ENCODE measurements around the gene RSRP1.
"Not testable (repeated sequence)": the region's sequence is repeated elsewhere in the genome, so short reads cannot be mapped to it uniquely, and the experiment has no call there.

Gene RSRP1, protein sequence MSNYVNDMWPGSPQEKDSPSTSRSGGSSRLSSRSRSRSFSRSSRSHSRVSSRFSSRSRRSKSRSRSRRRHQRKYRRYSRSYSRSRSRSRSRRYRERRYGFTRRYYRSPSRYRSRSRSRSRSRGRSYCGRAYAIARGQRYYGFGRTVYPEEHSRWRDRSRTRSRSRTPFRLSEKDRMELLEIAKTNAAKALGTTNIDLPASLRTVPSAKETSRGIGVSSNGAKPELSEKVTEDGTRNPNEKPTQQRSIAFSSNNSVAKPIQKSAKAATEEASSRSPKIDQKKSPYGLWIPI

DNA sequence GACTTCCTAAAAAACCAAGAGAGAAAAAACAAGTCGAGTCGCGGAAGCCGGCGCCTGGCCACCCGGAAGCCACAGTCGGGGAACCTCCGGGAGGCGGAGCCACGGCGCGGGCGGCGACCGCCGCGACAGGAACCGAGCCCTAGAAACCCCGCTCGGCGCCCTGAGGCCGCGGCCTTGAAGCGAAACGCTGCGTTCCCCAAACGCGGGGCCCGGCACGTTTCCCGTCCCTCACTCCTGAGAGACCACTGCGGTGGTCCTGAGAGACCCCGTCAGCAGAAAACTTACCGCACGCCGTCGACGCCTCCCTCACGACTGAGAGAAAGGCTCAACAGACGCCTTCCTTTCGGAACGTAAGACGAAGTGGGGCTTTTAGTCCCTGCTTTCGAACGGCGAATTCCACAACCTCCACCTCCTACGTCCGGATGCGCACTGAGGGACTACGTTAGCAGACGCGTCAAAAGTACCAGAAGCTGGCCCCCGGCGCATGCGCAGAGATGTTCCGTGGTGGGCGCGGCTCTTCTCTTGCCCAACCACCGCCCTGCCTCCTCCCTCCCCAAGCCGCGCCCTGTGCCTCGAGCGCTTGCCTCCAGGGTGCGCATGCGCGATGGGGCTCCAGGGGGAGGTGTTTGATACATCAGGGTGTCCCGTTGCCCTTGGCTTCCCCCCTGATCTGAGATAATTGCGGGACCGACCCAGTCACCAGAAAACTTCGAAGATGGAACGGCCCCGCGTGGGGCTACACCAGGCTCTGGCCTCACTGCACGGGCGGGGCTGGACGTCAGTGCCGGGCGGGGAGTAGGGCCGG, at the start of gene RSRP1:
TSS of gene RSRP1 (minus strand) at position 431 of the 805 bp plus-strand sequence. CDS start 491 bp downstream, outside the sequence.
- H2AFZ ChIP-seq (ENCODE audit: low read depth, low read length, severe bottlenecking): peak within 1 kb of the TSS; percentile 67
- peaks cover 30% of the 10 kb centered on the region for H3K36me3 ChIP-seq (ENCODE audit: low read length)
- H3K79me2 ChIP-seq (ENCODE audit: insufficient read depth, low read length): peaks cover 25% of the 10 kb centered on the region
- TF ChIP-seq, protein P1, sequence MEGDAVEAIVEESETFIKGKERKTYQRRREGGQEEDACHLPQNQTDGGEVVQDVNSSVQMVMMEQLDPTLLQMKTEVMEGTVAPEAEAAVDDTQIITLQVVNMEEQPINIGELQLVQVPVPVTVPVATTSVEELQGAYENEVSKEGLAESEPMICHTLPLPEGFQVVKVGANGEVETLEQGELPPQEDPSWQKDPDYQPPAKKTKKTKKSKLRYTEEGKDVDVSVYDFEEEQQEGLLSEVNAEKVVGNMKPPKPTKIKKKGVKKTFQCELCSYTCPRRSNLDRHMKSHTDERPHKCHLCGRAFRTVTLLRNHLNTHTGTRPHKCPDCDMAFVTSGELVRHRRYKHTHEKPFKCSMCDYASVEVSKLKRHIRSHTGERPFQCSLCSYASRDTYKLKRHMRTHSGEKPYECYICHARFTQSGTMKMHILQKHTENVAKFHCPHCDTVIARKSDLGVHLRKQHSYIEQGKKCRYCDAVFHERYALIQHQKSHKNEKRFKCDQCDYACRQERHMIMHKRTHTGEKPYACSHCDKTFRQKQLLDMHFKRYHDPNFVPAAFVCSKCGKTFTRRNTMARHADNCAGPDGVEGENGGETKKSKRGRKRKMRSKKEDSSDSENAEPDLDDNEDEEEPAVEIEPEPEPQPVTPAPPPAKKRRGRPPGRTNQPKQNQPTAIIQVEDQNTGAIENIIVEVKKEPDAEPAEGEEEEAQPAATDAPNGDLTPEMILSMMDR (IDR thresholded peaks at IDR 0.05; ENCODE audit: insufficient read depth, low read length, poor library complexity, severe bottlenecking): no peak
- TF ChIP-seq EZH2phosphoT487 (conservative IDR thresholded peaks at IDR 0.05; ENCODE audit: low read length): no peak
- H3F3A ChIP-seq (ENCODE audit: insufficient read depth): peaks cover 23% of the 10 kb centered on the region
- H3K9ac ChIP-seq (ENCODE audit: low read length): peak within 1 kb of the TSS; percentile 89
- H3K27ac ChIP-seq (ENCODE audit: low read depth, low read length): peak within 1 kb of the TSS; percentile 84
- H3K27me3 ChIP-seq (ENCODE audit: low read length): no peaks in the 10 kb centered on the region
- no peaks in the 10 kb centered on the region for H3K9me2 ChIP-seq (replicated peaks; ENCODE audit: insufficient read depth, low read length)
- peak within 1 kb of the TSS; percentile 87 for H3K4me3 ChIP-seq (ENCODE audit: insufficient read depth, low read length, poor library complexity, severe bottlenecking)
- H3K9me3 ChIP-seq (ENCODE audit: insufficient read depth, low read length): no peaks in the 10 kb centered on the region
- peak within 1 kb of the TSS; percentile 85 for H3K4me2 ChIP-seq (ENCODE audit: low read depth, low read length, poor library complexity, severe bottlenecking)
- peaks cover 16% of the 10 kb centered on the region for H4K20me1 ChIP-seq (ENCODE audit: low read depth, low read length)

DNA sequence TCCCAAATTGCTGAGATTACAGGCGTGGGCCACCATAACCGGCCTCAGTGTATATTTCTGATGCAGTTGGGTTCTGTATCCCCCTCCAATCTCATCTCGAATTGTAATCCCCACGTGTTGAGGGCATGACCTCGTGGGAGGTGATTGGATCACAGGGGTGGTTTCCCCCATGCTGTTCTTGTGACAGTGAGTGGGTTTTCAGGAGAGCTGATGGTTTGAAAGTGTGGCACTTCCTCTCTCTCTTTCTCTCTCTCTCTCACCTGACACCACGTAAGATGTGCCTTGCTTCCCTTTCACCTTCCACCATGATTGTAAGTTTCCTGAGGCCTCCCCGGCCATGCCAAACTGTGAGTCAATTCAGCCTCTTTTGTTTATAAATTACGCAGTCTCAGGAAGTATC, 49.2 kb upstream of the RSRP1 start:
- not testable (repeated sequence) for H3K4me2 ChIP-seq (ENCODE audit: low read depth, low read length, poor library complexity, severe bottlenecking); H4K20me1 ChIP-seq (ENCODE audit: low read depth, low read length); H3K27me3 ChIP-seq (ENCODE audit: low read length); H2AFZ ChIP-seq (ENCODE audit: low read depth, low read length, severe bottlenecking); H3K9me2 ChIP-seq (replicated peaks; ENCODE audit: insufficient read depth, low read length); H3K27ac ChIP-seq (ENCODE audit: low read depth, low read length); H3K9ac ChIP-seq (ENCODE audit: low read length); H3F3A ChIP-seq (ENCODE audit: insufficient read depth); H3K36me3 ChIP-seq (ENCODE audit: low read length); H3K9me3 ChIP-seq (ENCODE audit: insufficient read depth, low read length); H3K4me3 ChIP-seq (ENCODE audit: insufficient read depth, low read length, poor library complexity, severe bottlenecking); H3K79me2 ChIP-seq (ENCODE audit: insufficient read depth, low read length)

DNA sequence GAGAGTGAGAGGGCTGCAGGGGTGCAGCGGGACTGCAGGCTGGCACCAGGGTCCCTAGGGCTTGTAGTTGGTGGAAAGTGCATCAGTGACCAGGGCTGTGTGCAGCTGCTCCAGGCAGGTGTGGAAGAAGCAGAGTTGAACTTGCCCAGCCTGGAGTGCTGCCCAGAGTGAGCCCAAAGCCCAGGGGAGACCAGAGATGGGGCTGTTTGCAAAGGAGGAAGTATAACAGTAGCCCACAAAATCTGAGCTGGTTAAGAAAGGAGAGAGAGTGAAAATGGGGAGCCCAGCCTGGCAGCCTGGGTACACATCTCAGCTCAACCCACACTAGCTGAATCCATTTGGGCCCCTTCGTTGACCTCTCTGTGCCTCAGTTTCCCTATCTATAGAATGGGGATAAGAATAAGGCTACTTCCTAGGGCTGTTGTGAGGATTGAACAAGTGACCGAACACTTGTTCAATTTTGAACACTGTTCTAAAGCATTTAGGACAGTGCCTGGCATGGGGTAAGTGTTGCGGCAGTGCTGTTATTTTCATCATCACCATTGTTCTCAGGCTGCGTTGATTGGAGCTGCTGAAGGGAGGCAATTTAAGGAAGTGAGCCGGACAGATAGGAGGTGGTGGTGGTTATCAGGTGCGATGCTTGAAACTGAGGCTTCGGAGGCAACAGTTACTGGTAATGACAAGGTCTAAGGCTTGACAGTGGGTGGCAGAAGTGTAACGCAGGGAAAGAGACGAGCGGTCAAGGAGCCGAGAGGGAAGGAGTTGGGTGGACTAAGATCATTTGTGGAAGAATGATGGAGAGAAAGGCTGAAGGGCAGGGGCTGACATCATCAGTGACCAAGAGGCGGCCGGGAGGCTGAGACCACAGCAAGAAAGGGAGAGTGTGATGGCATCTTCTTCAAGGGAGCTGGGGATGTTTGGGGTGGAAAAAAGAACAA, 47.9 kb upstream of the RSRP1 start:
- H3K9me2 ChIP-seq (replicated peaks; ENCODE audit: insufficient read depth, low read length); H3K79me2 ChIP-seq (ENCODE audit: insufficient read depth, low read length); H3F3A ChIP-seq (ENCODE audit: insufficient read depth); H3K4me2 ChIP-seq (ENCODE audit: low read depth, low read length, poor library complexity, severe bottlenecking); H3K27ac ChIP-seq (ENCODE audit: low read depth, low read length); H3K27me3 ChIP-seq (ENCODE audit: low read length); H2AFZ ChIP-seq (ENCODE audit: low read depth, low read length, severe bottlenecking); H3K9me3 ChIP-seq (ENCODE audit: insufficient read depth, low read length); H3K9ac ChIP-seq (ENCODE audit: low read length); H3K4me3 ChIP-seq (ENCODE audit: insufficient read depth, low read length, poor library complexity, severe bottlenecking); H3K36me3 ChIP-seq (ENCODE audit: low read length); H4K20me1 ChIP-seq (ENCODE audit: low read depth, low read length): not testable (repeated sequence)

DNA sequence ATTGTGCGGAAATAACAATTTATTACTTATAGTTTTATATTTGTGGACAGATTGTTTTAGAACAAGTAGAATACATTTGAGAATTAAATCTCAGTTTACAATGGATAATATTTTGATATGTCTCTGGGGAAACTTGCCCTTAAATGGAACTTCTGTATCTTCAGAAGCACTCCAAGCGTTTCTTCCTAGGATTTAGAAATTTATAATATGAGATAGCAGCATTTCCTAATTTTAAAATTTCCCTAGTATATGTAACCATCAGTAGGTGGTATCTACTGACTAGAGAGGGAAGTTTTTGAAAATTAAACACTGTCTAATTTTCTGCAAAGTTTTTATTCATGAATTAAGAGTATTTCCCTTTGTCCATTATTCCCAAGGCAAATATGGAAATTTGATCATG, 46.2 kb upstream of the RSRP1 start:
- H3K27me3 ChIP-seq (ENCODE audit: low read length); H4K20me1 ChIP-seq (ENCODE audit: low read depth, low read length); H3K27ac ChIP-seq (ENCODE audit: low read depth, low read length); H3K79me2 ChIP-seq (ENCODE audit: insufficient read depth, low read length); H3K4me3 ChIP-seq (ENCODE audit: insufficient read depth, low read length, poor library complexity, severe bottlenecking); H3K9ac ChIP-seq (ENCODE audit: low read length); H3K9me3 ChIP-seq (ENCODE audit: insufficient read depth, low read length); H2AFZ ChIP-seq (ENCODE audit: low read depth, low read length, severe bottlenecking); H3F3A ChIP-seq (ENCODE audit: insufficient read depth); H3K9me2 ChIP-seq (replicated peaks; ENCODE audit: insufficient read depth, low read length); H3K36me3 ChIP-seq (ENCODE audit: low read length); H3K4me2 ChIP-seq (ENCODE audit: low read depth, low read length, poor library complexity, severe bottlenecking): not testable (repeated sequence)

DNA sequence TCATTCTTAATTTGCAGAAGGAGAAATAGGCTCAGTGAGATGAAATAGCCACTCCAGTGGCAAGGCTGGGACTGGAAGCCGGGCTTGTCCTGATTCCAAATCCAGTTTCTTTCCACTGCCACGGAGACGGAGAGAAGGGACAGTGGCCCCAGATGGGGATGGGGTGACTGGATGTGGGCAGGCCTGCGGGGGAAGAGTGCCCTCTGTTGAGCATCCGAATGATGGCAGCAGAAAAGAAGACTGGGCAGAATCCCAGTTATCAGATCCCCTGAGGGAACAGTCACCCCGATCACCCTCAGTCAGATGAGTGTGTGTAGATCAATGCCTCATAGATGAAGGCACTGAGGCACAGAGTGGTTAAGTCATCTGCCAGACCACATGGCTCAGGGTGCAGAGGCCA, 42.8 kb upstream of the RSRP1 start:
- H3K9ac ChIP-seq (ENCODE audit: low read length); H3K9me2 ChIP-seq (replicated peaks; ENCODE audit: insufficient read depth, low read length); H3K4me3 ChIP-seq (ENCODE audit: insufficient read depth, low read length, poor library complexity, severe bottlenecking); H3K36me3 ChIP-seq (ENCODE audit: low read length); H3K27ac ChIP-seq (ENCODE audit: low read depth, low read length); H2AFZ ChIP-seq (ENCODE audit: low read depth, low read length, severe bottlenecking); H3F3A ChIP-seq (ENCODE audit: insufficient read depth); H3K79me2 ChIP-seq (ENCODE audit: insufficient read depth, low read length); H4K20me1 ChIP-seq (ENCODE audit: low read depth, low read length); H3K9me3 ChIP-seq (ENCODE audit: insufficient read depth, low read length); H3K4me2 ChIP-seq (ENCODE audit: low read depth, low read length, poor library complexity, severe bottlenecking); H3K27me3 ChIP-seq (ENCODE audit: low read length): not testable (repeated sequence)

DNA sequence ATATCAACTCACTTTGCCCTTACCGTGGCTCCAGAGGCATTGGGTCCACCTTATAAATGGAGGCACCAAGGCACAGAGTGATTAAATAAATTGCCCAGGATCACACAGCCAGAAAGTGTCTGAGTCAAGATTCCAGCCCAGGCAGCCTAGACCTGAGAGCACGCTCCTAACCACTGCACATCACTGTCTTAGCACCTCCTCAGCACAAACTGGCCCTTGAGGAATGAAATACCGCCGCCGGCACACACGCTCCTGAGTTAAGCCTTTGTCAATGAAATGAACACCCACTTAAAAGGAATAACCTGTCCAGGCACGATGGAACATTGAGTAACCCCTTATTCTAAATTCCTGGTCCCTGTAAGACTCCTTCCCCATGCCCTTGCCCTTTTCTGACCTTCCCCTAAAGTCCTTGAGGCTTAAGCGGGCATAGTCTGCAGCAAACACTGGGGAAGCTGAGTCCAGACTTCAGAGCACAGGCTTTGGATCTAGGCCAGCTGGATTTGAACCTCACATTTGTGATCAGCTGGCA, 41.4 kb upstream of the RSRP1 start:
- not testable (repeated sequence) for H3K9me3 ChIP-seq (ENCODE audit: insufficient read depth, low read length); H2AFZ ChIP-seq (ENCODE audit: low read depth, low read length, severe bottlenecking); H3K4me3 ChIP-seq (ENCODE audit: insufficient read depth, low read length, poor library complexity, severe bottlenecking); H3F3A ChIP-seq (ENCODE audit: insufficient read depth); H3K4me2 ChIP-seq (ENCODE audit: low read depth, low read length, poor library complexity, severe bottlenecking); H4K20me1 ChIP-seq (ENCODE audit: low read depth, low read length); H3K79me2 ChIP-seq (ENCODE audit: insufficient read depth, low read length); H3K27ac ChIP-seq (ENCODE audit: low read depth, low read length); H3K27me3 ChIP-seq (ENCODE audit: low read length); H3K9ac ChIP-seq (ENCODE audit: low read length); H3K36me3 ChIP-seq (ENCODE audit: low read length); H3K9me2 ChIP-seq (replicated peaks; ENCODE audit: insufficient read depth, low read length)
